Common myeloid progenitor, CD34-positive (primary cell): ENCODE measurements around the gene DNASE2B.
"Not testable (repeated sequence)": the region's sequence is repeated elsewhere in the genome, so short reads cannot be mapped to it uniquely, and the experiment has no call there.

Experiments used
- CTCF ChIA-PET: fragments of 350-600 bp; sonication (Branson Sonifier 250); formaldehyde crosslinking; loops from one replicate; lab custom pipeline; 2021; ENCODE audit warnings: antibody characterized with exemption; lab: Charles Lee
- POLR2A ChIA-PET: fragments of 350-600 bp; sonication (Branson Sonifier 250); formaldehyde crosslinking; loops from one replicate; lab custom pipeline; 2021; ENCODE audit warnings: antibody characterized with exemption; lab: Charles Lee
- DNase-seq, 3 donors: peaks; one replicate each; pipeline versions ENCODE4 v3.0.0 to v3.0.0-alpha.2; 2013
- H3K27ac ChIP-seq, 2 experiments: 1 replicate in 1 of 2; 2 replicates in 1 of 2; pipeline ENCODE4 v1.7.0; 2013; ENCODE audit warnings: inconsistent platforms in 2 of 2, low read length in 2 of 2, mild to moderate bottlenecking in 2 of 2, low read depth in 1 of 2, moderate library complexity in 1 of 2; ENCODE audit not compliant: severe bottlenecking in 2 of 2, insufficient read depth in 1 of 2, poor library complexity in 1 of 2
- H3K27me3 ChIP-seq, 5 experiments: replicated peaks in 2 of 5; 1 replicate in 3 of 5; 2 replicates in 2 of 5; pipeline versions ENCODE4 v1.6.1 to v1.7.0; 2013; ENCODE audit warnings: low read length in 4 of 5, mild to moderate bottlenecking in 2 of 5, moderate library complexity in 2 of 5, inconsistent platforms in 1 of 5; ENCODE audit not compliant: insufficient read depth in 5 of 5, control insufficient read depth in 4 of 5
- H3K36me3 ChIP-seq, 4 experiments: 1 replicate in 2 of 4; 2 replicates in 2 of 4; pipeline versions ENCODE4 v1.6.1 to v1.7.0; 2013; ENCODE audit warnings: low read length in 3 of 4, control low read depth in 1 of 4, mild to moderate bottlenecking in 1 of 4; ENCODE audit not compliant: control insufficient read depth in 4 of 4, insufficient read depth in 4 of 4
- H3K4me1 ChIP-seq, 4 experiments: 1 replicate in 3 of 4; 2 replicates in 1 of 4; pipeline versions ENCODE4 v1.6.1 to v1.7.1; 2013; ENCODE audit warnings: low read length in 3 of 4, mild to moderate bottlenecking in 3 of 4, control low read depth in 1 of 4, inconsistent platforms in 1 of 4, moderate library complexity in 1 of 4; ENCODE audit not compliant: control insufficient read depth in 4 of 4, insufficient read depth in 4 of 4; ENCODE audit errors: control extremely low read depth in 1 of 4
- H3K4me3 ChIP-seq, 7 experiments: 1 replicate in 4 of 7; 2 replicates in 3 of 7; pipeline versions ENCODE4 v1.5.1 to v1.7.0; 2013; ENCODE audit warnings: mild to moderate bottlenecking in 7 of 7, low read length in 6 of 7, moderate library complexity in 6 of 7, inconsistent platforms in 2 of 7, low read depth in 2 of 7, control low read depth in 1 of 7; ENCODE audit not compliant: insufficient read depth in 4 of 7, control insufficient read depth in 1 of 7; ENCODE audit errors: extremely low read depth in 1 of 7
- H3K9me3 ChIP-seq, 5 experiments: 1 replicate in 4 of 5; 2 replicates in 1 of 5; pipeline versions ENCODE4 v1.6.1 to v1.7.1; 2013; ENCODE audit warnings: low read length in 4 of 5, mild to moderate bottlenecking in 2 of 5, inconsistent platforms in 1 of 5, low read depth in 1 of 5, moderate library complexity in 1 of 5; ENCODE audit not compliant: control insufficient read depth in 4 of 5, insufficient read depth in 2 of 5; ENCODE audit errors: control extremely low read depth in 1 of 5
- WGBS: methylation state at CpG from one replicate; pipeline ENCODE4 v1.1.5; 2013; ENCODE audit not compliant: insufficient coverage; 5-methylcytosine and 5-hydroxymethylcytosine counted together

The DNASE2B gene

DNA sequence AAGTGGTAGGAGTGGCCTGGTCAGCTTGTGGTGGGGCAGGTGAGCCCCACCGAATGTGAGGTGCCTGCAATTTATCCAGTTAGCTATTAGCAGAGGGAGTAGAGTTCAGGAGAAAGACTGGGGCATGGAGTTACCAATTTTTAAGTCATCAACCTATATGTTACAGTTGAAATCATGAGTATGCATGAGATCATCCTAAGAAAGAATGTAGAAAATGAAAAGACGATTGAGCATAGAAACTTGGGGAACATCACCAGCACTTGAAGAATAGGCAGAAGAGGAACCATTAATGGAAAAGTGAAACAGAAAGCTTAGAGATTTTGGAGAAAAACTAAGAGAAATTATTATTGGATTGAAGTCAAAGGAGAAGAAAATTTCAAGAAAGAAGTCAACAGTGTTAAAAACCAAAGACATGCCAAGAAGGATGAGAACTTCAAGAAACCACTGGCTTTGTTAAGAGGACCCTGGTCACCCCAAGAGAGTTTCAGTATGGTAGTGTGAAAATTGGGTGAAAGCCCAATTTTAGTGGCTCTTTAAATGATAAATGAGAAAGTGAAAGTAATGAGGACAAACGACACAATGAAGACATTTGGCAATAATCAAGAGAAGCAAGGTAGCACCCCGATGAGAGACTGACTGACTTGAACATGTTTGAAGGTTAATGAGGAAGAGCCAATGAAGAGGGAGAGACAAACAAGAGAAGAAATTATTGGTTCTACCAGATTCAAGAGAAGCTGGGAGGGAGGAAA is 36.7 kb downstream of the DNASE2B start:
- WGBS = 23% methylated on average over 3 of the region's 4 CpGs
- peaks cover 0 to under 1% (median 0%) of the 10 kb centered on the region in 4 experiments for H3K36me3 ChIP-seq
- peak overlapping the region in 5 of 7 experiments; percentile 23 to 68 (median 44) for H3K4me3 ChIP-seq
- peaks cover 23 to 49% (median 30%) of the 10 kb centered on the region in 4 experiments for H3K4me1 ChIP-seq
- ChIA-PET POLR2A (no interaction called here), CTCF (interaction anchor here (1.0 to 10.2 kb wide), 12 partner anchors 11 to 510 kb away, joined by 3 to 156 read pairs (median 4); partner anchors contain the start of genes CTBS and PRKACB)
- no peaks in the 10 kb centered on the region for H3K27me3 ChIP-seq
- peaks cover 0 to 6% (median 0%) of the 10 kb centered on the region in 5 experiments for H3K9me3 ChIP-seq
- DNase-seq = peak in 2 of 3 donors; percentile 54 to 67
- H3K27ac ChIP-seq = peak overlapping the region; percentile 6 to 69

DNA sequence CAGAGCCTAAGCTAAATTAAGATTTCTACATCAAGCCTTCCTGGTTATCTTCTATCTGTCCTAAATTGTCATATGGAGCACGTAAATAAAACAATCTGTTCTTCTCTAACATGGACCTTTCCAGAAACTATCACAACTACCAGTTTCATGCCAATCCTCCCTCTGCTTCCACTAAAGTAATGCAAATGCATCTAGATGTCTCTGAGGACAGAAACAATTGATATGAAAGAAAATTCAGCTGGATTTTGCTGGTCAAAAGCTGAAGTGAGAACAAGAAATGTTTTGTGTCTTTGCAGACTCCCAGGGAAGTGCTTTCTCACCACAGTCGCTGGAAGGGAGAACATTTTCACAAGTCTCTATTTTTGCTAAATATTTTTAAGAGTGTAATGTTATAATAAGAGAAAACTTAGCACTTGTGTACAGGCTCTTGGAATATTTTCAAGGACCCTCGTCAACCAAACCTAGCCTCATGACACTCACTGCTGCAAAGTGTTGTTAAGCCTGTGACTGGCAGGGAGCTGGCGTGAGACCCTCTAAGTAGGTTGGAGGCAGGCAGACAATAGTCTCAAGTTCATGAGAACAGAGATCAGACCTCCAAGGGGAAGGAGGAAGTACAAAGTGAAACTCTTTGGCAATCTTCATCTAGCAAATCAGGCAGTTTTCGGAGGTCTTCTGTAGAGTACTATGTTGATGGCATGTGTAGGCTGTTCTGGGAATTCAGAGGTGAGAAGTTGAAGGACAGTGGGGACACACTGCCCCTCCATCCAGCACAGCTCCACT is 38.8 kb downstream of the DNASE2B start:
- peak; percentile 55 to 85 (median 75) for DNase-seq
- POLR2A ChIA-PET = interaction anchor here (0.7 kb wide), 1 partner anchor 101 kb away, joined by 4 read pairs; no protein-coding TSS in a partner anchor
- peaks cover 23 to 51% (median 30%) of the 10 kb centered on the region in 4 experiments for H3K4me1 ChIP-seq
- peak overlapping the region in 6 of 7 experiments; percentile 26 to 65 (median 44) for H3K4me3 ChIP-seq
- WGBS = 36% methylated on average over 2 of the region's 5 CpGs
- CTCF ChIA-PET = interaction anchor here (1.0 to 10.2 kb wide), 7 partner anchors 101 to 335 kb away, joined by 3 to 156 read pairs (median 4); partner anchors contain the start of gene PRKACB
- no peaks in the 10 kb centered on the region for H3K27me3 ChIP-seq
- no peaks in the 10 kb centered on the region for H3K36me3 ChIP-seq
- H3K27ac ChIP-seq = peak overlapping the region; percentile 61 to 79
- H3K9me3 ChIP-seq = no peaks in the 10 kb centered on the region

DNA sequence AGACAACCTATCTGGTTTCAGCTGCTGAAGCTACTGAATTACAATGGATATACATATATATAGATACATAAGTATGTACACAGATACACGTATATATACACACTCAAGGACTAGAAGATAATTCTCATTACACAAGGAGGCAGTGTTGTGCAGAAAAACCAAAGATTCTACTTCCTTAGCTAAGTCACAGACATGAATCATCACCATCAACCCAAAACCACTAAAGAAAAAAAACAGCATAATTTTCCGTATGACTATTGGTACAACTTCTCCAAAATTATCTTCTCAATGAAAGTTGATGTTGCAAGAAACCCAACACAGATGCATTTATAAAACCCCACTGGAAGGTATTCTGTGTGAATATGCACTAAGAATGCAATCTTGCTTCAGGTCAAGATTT is 44.0 kb downstream of the DNASE2B start:
- ChIA-PET CTCF (interaction anchor here (0.6 to 2.7 kb wide), 21 partner anchors 10 to 535 kb away, joined by 3 to 9 read pairs (median 4); partner anchors contain the start of genes GNG5, RPF1 and SPATA1), POLR2A (no interaction called here)
- H3K27me3 ChIP-seq = no peaks in the 10 kb centered on the region
- H3K9me3 ChIP-seq = peaks cover 0 to 2% (median 0%) of the 10 kb centered on the region in 5 experiments
- H3K4me1 ChIP-seq = peaks cover 3 to 26% (median 16%) of the 10 kb centered on the region in 4 experiments
- H3K4me3 ChIP-seq = peak overlapping the region in 1 of 7 experiments; percentile 7
- DNase-seq = peak; percentile 93 to 97 (median 97)
- H3K27ac ChIP-seq = no peak overlapping the region
- WGBS = 0% methylated on average over 1 of the region's 2 CpGs
- H3K36me3 ChIP-seq = no peaks in the 10 kb centered on the region

DNA sequence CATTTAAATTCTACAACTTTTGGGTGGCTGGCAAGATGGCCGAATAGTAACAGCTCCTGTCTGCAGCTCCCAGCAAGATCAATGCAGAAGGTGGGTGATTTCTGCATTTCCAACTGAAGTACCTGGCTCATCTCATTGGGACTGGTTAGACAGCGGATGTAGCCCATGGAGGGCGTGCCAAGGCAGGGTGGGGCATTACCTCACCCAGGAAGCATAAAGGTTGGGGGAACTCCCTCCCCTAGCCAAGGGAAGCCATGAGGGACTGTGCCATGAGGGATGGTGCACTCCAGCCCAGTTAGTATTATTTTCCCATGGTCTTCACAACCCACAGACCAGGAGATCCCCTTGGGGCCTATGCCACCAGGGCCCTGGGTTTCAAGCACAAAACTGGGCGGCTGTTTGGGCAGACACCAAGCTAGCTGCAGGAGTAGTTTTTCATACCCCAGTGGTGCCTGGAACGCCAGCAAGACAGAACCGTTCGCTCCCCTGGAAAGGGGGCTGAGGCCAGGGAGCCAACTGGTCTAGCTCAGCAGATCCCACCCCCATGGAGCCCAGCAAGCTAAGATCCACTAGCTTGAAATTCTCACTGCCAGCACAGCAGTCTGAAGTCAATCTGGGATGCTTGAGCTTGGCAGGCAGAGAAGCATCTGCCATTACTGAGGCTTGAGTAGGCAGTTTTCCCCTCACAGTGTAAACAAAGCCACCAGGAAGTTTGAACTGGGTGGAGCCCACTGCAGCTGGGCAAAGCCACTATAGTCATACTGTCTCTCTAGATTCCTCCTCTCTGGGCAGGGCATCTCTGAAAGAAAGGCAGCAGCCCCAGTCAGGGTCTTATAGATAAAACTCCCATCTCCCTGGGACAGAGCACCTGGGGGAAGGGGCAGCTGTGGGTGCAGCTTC is 44.7 kb downstream of the DNASE2B start:
- CTCF ChIA-PET = interaction anchor here (0.9 to 2.0 kb wide), 18 partner anchors 24 to 536 kb away, joined by 3 to 9 read pairs (median 4); partner anchors contain the start of genes GNG5, RPF1 and SPATA1
- POLR2A ChIA-PET, H3K27me3 ChIP-seq, H3K27ac ChIP-seq, H3K9me3 ChIP-seq, H3K4me3 ChIP-seq, DNase-seq, H3K36me3 ChIP-seq: not testable (repeated sequence)
- WGBS = 81% methylated on average over 6 of the region's 7 CpGs
- peaks cover 0 to 19% (median 8%) of the 10 kb centered on the region in 4 experiments for H3K4me1 ChIP-seq

DNA sequence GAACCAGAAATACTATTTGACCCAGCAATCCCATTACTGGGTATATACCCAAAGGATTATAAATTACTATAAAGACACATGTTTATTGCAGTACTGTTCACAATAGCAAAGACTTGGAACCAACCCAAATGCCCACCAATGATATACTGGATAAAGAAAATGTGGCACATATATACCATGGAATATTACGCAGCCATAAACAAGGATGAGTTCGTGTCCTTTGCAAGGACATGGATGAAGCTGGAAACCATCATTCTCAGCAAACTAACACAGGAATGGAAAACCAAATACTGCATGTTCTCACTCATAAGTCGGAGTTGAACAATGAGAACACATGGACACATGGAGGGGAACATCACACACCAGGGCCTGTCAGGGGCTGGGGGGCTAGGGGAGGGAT is 50.4 kb downstream of the DNASE2B start:
- POLR2A ChIA-PET = not testable (repeated sequence)

DNA sequence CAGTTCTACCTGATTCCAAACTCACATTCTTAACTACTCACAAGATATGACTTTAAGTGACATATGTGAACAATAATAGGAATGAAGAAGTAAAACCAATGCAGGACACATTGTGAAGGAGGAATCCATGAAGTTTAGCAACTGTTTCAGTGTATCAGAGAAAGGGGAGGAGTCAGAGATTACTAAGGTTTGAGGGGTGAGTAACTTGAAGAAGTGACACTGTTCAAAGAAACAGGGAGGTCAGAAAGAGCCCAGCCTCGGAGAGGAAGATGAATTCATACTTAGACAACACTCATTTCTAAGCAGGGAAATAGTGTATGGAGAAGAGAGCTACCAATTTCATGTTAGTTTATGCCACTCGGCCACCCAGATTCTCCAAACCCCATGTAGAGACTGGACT is 52.6 kb downstream of the DNASE2B start:
- no peak for DNase-seq
- H3K4me3 ChIP-seq = no peak overlapping the region
- H3K27me3 ChIP-seq = peaks cover 0 to 4% (median 0%) of the 10 kb centered on the region in 5 experiments
- H3K4me1 ChIP-seq = no peaks in the 10 kb centered on the region
- POLR2A ChIA-PET = no interaction called here
- CTCF ChIA-PET = no interaction called here
- no peaks in the 10 kb centered on the region for H3K9me3 ChIP-seq
- no peak overlapping the region for H3K27ac ChIP-seq
- WGBS = no CpG with 5 or more reads among the region's 2 CpGs
- no peaks in the 10 kb centered on the region for H3K36me3 ChIP-seq

More for the DNA sequence above, 50.4 kb downstream of the DNASE2B start:
- H3K36me3 ChIP-seq, H3K4me1 ChIP-seq, H3K27ac ChIP-seq, H3K4me3 ChIP-seq, DNase-seq, H3K9me3 ChIP-seq, CTCF ChIA-PET, H3K27me3 ChIP-seq: not testable (repeated sequence)
- no CpG with 5 or more reads among the region's 3 CpGs for WGBS
